Measurements from ENCODE around the gene PDE8A.

GRCh38 chr15:84960391-84961113, 21.1 kb upstream of the PDE8A start:
- TF ChIP-seq CTCF (IDR thresholded peaks at IDR 0.05 in 2 of 3, conservative IDR thresholded peaks at IDR 0.05 in 1 of 3; ENCODE audit: control insufficient read depth in 2 of 3, extremely low read depth in 1 of 3, insufficient read depth in 1 of 3, low read depth in 3 of 3, low read length in 3 of 3) (no peak), MTA2 (IDR thresholded peaks at IDR 0.05; ENCODE audit: low read depth) (no peak), MYC (IDR thresholded peaks at IDR 0.05; ENCODE audit: insufficient read depth, insufficient read length, insufficient replicate concordance, low read length, severe bottlenecking) (no peak), CBX5 (IDR thresholded peaks at IDR 0.05; ENCODE audit: low read depth) (no peak), NRF1 (conservative IDR thresholded peaks at IDR 0.05; ENCODE audit: low read depth, low read length) (no peak), EP300 (IDR thresholded peaks at IDR 0.05; ENCODE audit: borderline replicate concordance in 1 of 2, control insufficient read depth in 1 of 2, low read depth in 2 of 2, low read length in 2 of 2) (no peak), CREB1 (IDR thresholded peaks at IDR 0.05; ENCODE audit: low read depth) (no peak), ATF3 (IDR thresholded peaks at IDR 0.05; ENCODE audit: borderline replicate concordance, extremely low read depth, low read depth, low read length) (no peak)
